ENCODE results near the gene LASP1.
"Not testable (repeated sequence)": the region's sequence is repeated elsewhere in the genome, so short reads cannot be mapped to it uniquely, and the experiment has no call there.

Gene LASP1

DNA sequence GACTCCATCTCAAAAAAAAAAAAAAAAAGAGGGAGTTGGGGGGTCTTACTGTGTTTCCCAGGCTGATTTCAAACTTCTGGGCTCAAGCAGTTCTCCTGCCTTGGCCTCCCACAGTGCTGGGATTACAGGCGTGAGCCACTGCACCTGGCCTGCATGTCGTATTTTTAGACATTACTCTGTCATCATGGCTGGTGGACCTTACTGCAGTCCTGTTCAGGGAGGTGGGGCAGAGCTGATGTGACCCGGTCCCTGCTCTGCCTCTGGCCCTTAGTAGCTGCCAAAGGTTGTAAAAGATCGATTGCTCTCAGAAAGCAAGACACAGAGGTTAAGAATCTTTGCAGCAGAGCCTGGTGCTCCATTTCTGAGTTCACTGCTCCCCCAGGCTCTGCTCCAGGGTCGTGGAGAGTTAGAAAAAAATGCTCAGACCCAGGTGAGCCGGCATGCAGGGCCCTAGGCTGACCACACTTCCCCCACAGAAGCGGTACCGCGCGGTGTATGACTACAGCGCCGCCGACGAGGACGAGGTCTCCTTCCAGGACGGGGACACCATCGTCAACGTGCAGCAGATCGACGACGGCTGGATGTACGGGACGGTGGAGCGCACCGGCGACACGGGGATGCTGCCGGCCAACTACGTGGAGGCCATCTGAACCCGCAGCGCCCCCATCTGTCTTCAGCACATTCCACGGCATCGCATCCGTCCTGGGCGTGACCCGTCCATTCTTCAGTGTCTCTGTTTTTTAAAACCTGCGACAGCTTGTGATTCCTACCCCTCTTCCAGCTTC is 48.5 kb downstream of the LASP1 start:
- intact Hi-C loops (cut with DNase I) = no loop called here
- peak in 8 of 42 donors; percentile 6 to 40 (median 30) for DNase-seq

DNA sequence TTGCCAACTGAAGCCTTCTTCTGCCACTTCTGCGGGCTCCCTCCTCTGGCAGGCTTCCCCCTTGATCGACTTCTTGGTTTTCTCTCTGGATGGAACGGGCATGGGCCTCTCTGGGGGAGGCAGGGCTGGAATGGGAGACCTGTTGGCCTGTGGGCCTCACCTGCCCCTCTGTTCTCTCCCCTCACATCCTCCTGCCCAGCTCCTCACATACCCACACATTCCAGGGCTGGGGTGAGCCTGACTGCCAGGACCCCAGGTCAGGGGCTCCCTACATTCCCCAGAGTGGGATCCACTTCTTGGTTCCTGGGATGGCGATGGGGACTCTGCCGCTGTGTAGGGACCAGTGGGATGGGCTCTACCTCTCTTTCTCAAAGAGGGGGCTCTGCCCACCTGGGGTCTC is 49.1 kb downstream of the LASP1 start:
- peak in 1 of 42 donors; percentile 10 for DNase-seq
- intact Hi-C loops (cut with DNase I) = no loop called here

DNA sequence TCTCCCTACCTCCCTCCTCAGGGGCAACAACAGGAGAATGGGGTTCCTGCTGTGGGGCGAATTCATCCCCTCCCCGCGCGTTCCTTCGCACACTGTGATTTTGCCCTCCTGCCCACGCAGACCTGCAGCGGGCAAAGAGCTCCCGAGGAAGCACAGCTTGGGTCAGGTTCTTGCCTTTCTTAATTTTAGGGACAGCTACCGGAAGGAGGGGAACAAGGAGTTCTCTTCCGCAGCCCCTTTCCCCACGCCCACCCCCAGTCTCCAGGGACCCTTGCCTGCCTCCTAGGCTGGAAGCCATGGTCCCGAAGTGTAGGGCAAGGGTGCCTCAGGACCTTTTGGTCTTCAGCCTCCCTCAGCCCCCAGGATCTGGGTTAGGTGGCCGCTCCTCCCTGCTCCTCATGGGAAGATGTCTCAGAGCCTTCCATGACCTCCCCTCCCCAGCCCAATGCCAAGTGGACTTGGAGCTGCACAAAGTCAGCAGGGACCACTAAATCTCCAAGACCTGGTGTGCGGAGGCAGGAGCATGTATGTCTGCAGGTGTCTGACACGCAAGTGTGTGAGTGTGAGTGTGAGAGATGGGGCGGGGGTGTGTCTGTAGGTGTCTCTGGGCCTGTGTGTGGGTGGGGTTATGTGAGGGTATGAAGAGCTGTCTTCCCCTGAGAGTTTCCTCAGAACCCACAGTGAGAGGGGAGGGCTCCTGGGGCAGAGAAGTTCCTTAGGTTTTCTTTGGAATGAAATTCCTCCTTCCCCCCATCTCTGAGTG is 49.6 kb downstream of the LASP1 start:
- peak in 13 of 42 donors; percentile 7 to 58 (median 43) for DNase-seq
- intact Hi-C loops (cut with DNase I) = loop anchor here (10.0 kb wide), 1 partner anchor 45 kb away; the partner anchor contains the start of gene LASP1

DNA sequence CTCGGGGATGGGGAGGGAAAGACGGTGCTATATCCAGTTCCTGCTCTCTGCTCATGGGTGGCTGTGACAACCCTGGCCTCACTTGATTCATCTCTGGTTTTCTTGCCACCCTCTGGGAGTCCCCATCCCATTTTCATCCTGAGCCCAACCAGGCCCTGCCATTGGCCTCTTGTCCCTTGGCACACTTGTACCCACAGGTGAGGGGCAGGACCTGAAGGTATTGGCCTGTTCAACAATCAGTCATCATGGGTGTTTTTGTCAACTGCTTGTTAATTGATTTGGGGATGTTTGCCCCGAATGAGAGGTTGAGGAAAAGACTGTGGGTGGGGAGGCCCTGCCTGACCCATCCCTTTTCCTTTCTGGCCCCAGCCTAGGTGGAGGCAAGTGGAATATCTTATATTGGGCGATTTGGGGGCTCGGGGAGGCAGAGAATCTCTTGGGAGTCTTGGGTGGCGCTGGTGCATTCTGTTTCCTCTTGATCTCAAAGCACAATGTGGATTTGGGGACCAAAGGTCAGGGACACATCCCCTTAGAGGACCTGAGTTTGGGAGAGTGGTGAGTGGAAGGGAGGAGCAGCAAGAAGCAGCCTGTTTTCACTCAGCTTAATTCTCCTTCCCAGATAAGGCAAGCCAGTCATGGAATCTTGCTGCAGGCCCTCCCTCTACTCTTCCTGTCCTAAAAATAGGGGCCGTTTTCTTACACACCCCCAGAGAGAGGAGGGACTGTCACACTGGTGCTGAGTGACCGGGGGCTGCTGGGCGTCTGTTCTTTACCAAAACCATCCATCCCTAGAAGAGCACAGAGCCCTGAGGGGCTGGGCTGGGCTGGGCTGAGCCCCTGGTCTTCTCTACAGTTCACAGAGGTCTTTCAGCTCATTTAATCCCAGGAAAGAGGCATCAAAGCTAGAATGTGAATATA is 50.8 kb downstream of the LASP1 start:
- intact Hi-C loops (cut with DNase I) = loop anchor here (10.0 kb wide), 1 partner anchor 46 kb away; the partner anchor contains the start of gene LASP1

DNA sequence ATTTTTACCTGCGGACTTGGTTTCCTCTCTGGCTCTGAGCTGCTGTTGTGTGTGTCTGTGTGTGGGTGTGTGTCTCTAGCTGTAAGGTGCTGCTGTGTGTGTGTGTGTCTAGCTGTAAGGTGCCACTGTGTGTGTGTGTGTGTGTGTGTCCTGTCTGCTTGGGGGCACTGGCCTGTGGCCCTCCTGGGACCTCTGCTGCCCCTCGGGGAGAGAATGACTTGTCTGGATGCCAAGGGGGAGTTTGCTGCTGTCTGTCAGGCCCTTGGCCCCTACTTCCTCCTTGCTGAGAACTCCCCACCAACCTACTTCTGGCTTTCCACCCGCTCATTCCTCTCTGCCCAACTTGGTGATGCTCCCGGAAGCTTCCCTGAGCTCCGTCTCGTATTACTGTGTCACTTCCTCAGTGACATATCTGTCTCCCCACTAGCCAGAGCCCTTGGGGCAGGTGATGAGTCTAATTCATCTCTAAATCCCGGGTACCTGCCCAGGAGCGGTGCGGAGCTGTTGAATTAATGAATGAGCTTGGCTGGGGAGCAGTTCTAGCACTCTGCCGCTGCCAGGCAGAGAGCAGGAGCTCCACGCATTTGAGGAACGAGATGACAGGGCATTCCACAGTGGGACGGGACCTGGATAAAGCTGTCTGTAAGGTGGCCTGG is 52.0 kb downstream of the LASP1 start:
- DNase-seq = peak in 26 of 42 donors; percentile 12 to 63 (median 40)
- intact Hi-C loops (cut with DNase I) = loop anchor here (10.0 kb wide), 1 partner anchor 47 kb away; the partner anchor contains the start of gene LASP1

More for the DNA sequence above, 50.8 kb downstream of the LASP1 start:
- DNase-seq = peak in 5 of 42 donors; percentile 2 to 36 (median 20)

DNA sequence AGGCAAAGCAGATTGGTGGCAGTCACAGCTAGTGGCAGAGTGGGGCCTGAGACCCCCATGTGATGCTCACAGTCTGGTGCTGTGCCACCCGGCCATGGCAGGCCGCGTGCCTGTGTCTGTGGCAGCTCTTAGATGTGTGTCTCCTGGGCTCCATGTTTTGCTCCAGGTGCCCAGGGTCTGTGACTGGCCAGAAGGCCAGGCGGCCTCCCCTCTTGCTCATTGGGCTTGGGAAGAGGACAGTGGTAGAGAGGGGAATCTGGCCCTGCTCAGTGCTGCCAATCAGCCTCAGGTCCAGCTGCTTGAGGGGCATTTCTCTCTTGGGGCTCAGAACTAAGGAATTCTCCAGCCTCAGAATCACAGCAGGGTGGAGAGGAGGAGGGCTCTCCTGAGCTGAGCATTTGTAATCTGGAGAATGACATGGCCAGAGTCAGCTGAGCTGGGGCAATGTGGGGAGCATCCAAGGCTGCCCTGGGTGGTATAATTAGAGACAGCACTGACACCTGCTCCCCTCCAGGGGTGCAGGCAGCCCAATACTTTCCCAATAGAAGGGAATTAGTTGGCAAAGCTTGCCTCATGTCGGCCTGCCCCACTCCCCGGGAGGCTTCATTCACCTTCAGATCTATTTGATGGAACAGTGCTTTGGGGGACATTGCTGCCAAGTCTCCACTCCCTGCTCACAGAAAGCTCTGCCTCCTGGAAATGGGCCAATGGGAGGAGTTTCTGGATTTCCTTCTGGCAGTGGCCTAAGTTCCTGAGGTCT is 52.9 kb downstream of the LASP1 start:
- DNase-seq = peak in 25 of 42 donors; percentile 12 to 75 (median 52)
- intact Hi-C loops (cut with DNase I) = loop anchor here (10.0 kb wide), 1 partner anchor 48 kb away; the partner anchor contains the start of gene LASP1

DNA sequence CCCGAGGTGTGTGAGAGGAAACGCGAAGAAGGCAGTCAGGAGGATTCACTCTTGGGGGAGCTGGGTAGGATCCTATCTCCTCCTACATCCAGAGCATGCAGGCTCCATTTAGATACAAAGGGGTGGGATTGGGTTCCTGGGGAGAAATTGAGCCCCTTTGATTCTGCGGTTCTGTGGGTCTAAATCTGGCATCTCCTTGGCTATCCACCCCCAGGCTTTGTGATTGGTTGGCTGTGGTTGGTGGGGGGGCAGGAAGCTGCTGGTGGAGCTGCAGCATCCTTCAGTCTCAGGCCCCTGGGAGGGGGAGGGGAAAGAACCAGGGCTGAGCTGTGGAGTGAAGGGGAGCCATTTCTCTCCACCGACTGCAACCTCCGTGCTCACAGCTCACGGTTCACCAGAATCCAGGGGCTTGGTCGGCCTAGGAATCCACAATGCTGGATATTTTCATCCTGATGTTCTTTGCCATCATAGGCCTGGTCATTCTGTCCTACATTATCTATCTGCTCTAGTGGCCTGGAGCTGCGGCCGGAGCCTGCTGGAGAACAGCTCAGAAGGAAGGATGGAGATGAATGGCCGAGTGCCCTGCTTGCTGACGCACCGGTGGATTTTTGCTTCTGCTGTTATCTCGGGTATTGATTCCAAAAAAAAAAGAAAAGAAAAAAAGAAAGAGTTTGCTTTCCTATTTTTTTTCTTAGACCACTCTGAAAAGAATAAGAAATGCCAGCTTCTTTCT is 55.6 kb downstream of the LASP1 start, which contains the start of gene LASP1NB:
TSS of gene LASP1NB (plus strand) at position 352 of the 733 bp plus-strand sequence.
- peak; percentile 85 to 98 (median 94) for DNase-seq
- intact Hi-C loops (cut with DNase I) = loop anchor here (10.0 kb wide), 1 partner anchor 51 kb away; the partner anchor contains the start of gene LASP1

DNA sequence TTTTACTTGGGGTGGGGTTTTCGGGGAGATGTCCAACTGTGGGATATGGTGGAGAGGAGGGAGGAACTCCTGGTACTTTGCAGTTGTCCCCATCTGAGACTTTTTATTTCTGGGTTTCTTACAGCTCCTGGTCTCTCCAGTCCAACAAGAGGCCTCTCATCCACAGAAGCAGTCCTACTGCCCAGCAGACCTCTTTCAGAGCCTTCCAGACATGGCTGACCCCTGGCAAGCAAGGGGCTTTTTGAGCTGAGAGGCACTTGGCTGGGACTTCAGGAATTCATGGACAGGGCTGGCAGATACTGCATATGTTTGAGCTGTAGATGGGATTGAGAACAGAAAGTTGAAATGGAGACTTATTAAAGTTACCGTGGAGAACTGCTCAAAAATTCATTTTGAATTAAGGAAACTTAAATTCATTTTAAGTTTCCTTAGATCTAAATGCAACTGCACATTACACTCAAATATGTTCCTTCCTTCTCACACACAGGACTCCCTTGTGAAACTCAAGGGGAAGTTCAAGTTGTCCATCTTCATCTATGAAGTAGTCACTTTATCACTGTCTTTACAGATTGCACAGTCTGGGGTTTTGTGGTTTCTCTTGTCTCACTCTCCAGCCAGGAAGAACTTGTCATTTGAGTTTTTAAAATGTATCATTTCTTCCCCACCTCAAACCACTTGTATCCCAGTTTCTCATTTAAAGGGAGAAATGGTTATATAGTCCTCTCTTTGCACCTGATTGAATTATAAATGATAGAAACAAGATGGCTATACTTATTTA is 56.6 kb downstream of the LASP1 start:
- intact Hi-C loops (cut with DNase I) = loop anchor here (10.0 kb wide), 1 partner anchor 52 kb away; the partner anchor contains the start of gene LASP1
- DNase-seq = peak in 8 of 42 donors; percentile 29 to 51 (median 36)

DNA sequence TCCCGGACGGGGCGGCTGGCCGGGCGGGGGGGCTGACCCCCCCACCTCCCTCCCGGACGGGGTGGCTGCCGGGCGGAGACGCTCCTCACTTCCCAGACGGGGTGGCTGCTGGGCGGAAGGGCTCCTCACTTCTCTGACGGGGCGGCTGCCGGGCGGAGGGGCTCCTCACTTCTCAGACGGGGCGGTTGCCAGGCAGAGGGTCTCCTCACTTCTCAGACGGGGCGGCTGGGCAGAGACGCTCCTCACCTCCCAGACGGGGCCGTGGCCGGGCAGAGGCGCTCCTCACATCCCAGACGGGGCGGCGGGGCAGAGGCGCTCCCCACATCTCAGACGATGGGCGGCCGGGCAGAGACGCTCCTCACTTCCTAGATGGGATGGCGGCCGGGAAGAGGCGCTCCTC is 60.9 kb downstream of the LASP1 start:
- intact Hi-C loops (cut with DNase I) = not testable (repeated sequence)
- peak in 1 of 42 donors; percentile 23 for DNase-seq

DNA sequence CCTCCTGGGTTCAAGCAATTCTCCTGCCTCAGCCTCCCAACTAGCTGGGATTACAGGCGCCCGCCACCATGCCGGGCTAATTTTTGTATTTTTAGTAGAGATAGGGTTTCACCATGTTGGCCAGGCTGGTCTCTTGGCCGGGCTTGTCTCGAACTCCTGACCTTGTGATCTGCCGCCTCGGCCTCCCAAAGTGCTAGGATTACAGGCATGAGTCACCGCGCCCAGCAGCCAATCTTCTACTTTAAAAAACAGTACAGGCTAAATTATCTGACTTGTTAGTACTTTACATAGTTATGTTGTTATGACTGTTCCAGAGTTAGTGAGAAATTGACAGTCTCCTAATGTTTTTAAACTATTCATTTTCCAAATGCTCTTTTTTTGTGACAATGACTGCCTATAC is 64.1 kb downstream of the LASP1 start:
- DNase-seq = peak in 1 of 42 donors; percentile 18
- intact Hi-C loops (cut with DNase I) = not testable (repeated sequence)

DNA sequence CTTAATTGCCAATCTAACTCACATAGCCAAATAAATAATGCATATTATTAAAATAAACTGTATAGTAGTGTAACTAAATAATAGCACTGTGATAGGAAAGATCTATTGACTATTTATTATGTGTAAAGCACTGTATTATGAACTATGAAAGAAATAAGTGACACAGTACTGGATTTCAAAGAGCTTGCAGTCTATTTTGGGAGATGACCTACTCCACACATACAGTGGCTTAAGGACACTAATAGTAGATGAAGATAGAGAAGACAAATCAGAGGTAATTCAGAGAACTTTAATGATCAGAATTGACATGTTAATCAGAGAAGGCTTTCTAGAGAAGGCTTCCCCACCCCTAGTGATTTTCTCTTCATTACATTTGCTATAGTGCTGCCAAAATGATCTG is 70.1 kb downstream of the LASP1 start:
- intact Hi-C loops (cut with DNase I) = no loop called here
- DNase-seq = no peak

DNA sequence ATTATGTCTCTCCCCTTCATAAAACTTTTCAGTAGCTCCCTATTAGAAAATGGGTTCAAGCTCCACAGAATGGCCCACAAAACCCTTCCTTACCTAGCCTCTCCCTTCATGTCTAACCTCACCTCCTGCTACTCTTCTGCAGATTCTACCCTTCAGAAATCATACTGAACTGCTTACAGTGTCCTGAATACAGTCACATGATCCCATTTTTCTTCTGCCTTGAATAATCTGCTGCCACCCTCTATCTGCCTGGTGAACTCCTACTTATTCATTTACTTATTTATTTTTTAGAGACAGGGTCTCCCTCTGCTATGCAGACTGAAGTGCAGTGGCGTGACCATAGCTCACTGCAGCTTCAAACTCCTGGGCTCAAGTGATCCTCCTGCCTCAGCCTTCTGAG is 70.5 kb downstream of the LASP1 start:
- intact Hi-C loops (cut with DNase I) = no loop called here
- DNase-seq = no peak

DNA sequence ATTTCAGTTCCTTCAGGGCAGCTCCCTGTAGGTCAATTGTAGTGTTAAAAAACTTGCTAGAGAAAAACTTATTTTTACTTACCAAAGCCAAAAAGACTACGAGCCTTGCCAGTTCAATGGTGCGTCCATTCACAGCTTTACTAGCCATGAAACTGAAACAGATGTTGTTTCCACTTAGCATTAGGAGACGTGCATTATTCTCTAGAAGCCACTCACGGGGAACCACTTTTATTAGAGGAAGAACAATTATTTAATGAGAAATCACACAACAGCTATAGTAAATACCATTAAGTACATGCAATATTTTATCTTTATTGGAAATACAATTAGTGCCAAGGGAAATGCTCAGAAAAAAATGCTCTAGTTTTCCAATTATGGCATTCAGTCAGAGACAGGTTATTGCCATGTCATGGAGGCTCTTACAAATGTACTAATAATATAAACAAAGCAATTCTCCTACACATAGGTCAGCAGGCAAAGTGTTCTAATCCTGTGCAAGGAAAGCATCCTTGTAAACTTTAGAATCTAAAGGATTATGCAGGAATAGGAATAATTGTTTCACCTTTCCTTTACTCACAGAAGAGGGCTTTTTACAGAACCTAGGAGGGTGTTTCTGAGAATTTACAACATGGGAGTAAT is 73.0 kb downstream of the LASP1 start:
- intact Hi-C loops (cut with DNase I) = no loop called here
- no peak for DNase-seq

DNA sequence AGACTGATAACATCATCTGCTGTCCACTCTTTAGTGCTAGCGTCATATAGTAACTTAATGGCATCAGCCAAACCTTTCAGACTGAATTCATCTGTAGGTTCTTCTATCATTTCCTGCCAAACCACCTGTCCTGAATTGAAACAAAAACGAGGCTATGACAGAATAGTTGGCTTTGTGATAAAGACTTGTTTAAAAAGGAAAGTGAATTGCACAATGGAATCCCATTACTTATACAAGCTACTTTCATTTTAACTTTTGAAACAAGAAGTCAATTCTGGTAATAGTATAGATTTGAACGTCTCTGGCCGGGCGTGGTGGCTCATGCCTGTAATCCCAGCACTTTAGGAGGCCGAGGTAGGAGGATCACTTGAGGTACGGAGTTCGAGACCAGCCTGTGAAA is 73.7 kb downstream of the LASP1 start:
- intact Hi-C loops (cut with DNase I) = no loop called here
- DNase-seq = no peak

DNA sequence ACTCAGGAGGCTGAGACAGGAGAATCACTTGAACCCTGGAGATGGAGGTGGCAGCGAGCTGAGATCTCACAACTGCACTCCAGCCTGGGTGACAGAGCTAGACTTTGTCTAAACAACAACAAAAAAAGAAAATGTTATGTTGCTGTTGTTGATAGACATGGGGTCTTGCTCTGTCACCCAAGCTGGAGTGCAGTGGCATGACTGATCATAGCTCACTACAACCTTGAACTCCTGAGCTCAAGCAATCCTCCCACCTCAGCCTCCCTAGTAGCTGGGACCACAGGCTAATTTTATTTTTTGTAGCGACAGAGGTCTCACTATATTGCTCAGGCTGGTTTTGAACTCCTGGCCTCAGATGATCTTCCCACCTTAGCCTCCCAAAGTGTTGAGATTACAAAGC is 77.3 kb downstream of the LASP1 start:
- intact Hi-C loops (cut with DNase I) = no loop called here
- no peak for DNase-seq

Data from head of caudate nucleus (tissue), 42 donors.